HG02970 (cell line): ENCODE data around the gene ORAI3.

Experiments used
- ATAC-seq: cut with Tn5 transposase; IDR thresholded peaks from one replicate; pipeline ENCODE4 v1.9.1; 2021; ENCODE audit warnings: mild to moderate bottlenecking, moderate library complexity, moderate number of reproducible peaks; ENCODE audit not compliant: unreplicated experiment, low FRiP score

Gene ORAI3

GRCh38 chr16:30948667-30949649 is at the start of gene ORAI3:
TSS of gene ORAI3 (plus strand) at chr16:30949068. CDS start at chr16:30949290, 222 bp downstream.
- no peak for ATAC-seq

- no peak for ATAC-seq
These were observed 49.1 kb upstream of the ORAI3 start for GRCh38 chr16:30899794-30900193.

- no peak for ATAC-seq
These were observed 48.3 kb upstream of the ORAI3 start for GRCh38 chr16:30900588-30900987.

- ATAC-seq: no peak
These were observed 47.5 kb upstream of the ORAI3 start for GRCh38 chr16:30901201-30902028.

GRCh38 chr16:30902029-30902972 is 46.6 kb upstream of the ORAI3 start:
- no peak for ATAC-seq

- no peak for ATAC-seq
These were observed 45.9 kb upstream of the ORAI3 start for GRCh38 chr16:30903002-30903401.

- no peak for ATAC-seq
These were observed 45.3 kb upstream of the ORAI3 start for GRCh38 chr16:30903596-30903995.

GRCh38 chr16:30904114-30904780 is 44.6 kb upstream of the ORAI3 start:
- ATAC-seq: no peak

- no peak for ATAC-seq
These were observed 41.8 kb upstream of the ORAI3 start for GRCh38 chr16:30907064-30907463.

GRCh38 chr16:30910427-30911029 is 38.3 kb upstream of the ORAI3 start:
- ATAC-seq: no peak

- no peak for ATAC-seq
These were observed 36.0 kb upstream of the ORAI3 start for GRCh38 chr16:30912794-30913412.

GRCh38 chr16:30914830-30915229 is 34.0 kb upstream of the ORAI3 start:
- ATAC-seq: no peak

- no peak for ATAC-seq
These were observed 30.3 kb upstream of the ORAI3 start for GRCh38 chr16:30918614-30919013.

GRCh38 chr16:30920891-30921290 is 28.0 kb upstream of the ORAI3 start:
- ATAC-seq: no peak

GRCh38 chr16:30921459-30921747 is 27.5 kb upstream of the ORAI3 start:
- no peak for ATAC-seq

- ATAC-seq: peak; percentile 2
These were observed 27.0 kb upstream of the ORAI3 start for GRCh38 chr16:30921748-30922419.

- peak; percentile 77 for ATAC-seq
These were observed 26.4 kb upstream of the ORAI3 start for GRCh38 chr16:30922420-30922959.

- peak; percentile 67 for ATAC-seq
These were observed 25.8 kb upstream of the ORAI3 start for GRCh38 chr16:30922960-30923535.
